C1 segment of cervical spinal cord (tissue), 14 donors: ENCODE measurements around the gene LRRC53.

ENCODE experiments used
- DNase-seq, 14 donors: peaks; one replicate each; lab custom pipeline; 2025; lab: John Stamatoyannopoulos, UW

Gene LRRC53, protein sequence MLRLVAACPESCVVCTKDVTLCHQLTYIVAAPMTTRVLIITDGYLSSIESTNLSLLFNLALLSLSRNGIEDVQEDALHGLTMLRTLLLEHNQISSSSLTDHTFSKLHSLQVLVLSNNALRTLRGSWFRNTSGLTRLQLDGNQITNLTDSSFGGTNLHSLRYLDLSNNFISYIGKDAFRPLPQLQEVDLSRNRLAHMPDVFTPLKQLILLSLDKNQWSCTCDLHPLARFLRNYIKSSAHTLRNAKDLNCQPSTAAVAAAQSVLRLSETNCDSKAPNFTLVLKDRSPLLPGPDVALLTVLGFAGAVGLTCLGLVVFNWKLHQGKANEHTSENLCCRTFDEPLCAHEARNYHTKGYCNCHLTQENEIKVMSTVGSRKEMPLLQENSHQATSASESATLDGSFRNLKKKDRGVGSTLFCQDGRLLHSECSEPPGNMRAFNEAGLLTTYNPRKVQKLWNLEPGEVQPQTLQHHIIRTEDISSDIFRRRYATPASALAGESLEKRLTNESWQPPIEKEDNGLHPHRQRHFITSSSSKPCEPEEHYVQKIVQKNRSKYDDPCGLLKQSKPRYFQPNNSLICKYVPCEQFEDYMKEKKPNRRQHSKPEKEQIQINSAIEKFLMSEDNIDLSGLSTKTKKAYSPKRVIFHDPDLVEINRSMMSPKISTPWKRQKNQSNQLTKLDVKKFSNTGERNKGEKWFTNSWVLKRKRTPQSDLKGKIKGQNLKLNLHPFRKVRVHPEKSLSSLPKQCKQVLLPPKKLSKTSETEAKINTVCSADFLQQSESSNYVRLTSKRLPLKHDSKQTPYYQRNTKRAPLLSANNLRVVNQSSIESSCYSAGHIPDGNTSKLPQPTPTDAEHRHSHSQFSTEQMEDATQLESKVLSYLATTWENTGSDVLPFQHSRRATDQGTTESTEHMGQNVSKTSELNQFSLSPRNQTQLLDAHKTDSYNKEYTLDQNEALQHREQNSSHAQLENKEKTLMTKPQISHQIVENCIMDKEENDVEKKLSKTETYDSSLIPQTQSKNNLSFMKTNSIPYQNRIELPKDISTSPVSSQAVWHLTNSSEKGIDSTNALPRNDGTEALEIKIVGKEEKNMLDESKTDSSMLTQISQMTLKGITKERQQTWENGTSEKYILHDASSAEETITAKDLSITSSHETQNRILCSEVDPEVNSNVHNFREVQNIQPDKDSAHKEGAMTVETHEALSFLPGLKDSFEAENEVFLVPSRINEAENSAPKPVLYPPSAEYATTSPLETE

GRCh38 chr1:74512170-74512915 lies at the start of gene LRRC53:
LRRC53 (minus strand) TSS chr1:74512611; CDS start chr1:74483349, 29,262 bp downstream.
- DNase-seq: no peak

DNA sequence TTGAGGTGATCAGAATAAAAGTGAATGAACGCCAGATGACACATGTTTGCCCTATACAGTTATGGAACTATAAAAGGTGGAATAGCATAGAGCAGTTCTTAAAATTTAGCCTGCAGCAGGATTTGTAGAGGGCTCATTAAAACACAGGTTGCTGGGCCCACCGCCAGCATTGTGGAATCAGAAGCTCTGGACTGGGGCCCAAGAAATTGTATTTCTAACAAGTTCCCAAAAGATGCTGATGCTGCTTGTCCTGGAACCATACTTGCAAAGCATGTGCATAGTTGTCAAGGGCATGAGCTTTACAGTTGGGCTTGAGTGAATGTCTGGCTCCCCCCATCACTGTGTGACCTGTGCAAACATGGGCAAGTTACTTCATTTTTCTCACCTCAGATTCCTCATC lies 37.5 kb upstream of the LRRC53 start:
- DNase-seq: no peak

DNA sequence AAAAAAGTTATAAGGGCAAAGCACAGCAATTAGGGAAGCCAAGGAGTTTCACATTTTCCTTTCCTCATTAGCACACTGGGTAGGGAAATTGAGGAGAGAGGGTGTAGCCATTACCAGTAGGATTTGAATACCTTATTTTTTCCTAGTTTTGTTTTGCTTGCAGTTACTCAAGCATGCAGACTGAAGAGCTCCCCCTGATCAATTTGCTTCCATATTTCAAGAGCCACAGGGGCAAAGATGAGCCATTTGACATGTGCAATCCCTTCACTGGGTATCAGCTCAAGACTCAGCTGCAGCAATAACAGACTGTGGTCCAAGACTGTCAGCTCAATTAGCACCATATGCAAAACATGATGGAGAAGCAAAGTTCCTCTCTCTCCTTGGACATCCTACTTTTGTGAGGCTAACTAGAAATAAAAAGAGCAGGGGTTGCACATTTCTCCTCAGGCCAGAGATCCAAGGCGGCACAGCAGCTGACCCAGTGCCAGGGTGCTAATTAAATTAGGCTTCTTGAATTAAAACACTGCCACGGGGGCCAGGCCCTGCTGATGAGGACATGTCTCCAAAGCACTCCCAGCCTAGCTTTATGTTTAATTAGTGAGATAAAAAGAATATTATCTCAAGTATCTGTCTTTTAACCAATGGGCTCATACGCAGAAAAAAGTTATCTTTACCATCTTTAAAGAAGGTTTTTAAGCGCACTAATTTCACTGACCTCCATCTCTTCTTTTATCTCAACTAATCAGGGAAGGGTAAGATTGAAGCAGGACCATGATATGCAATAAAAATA lies 36.7 kb upstream of the LRRC53 start:
- no peak for DNase-seq

GRCh38 chr1:74545821-74546220 lies 33.4 kb upstream of the LRRC53 start:
- DNase-seq: no peak

DNA sequence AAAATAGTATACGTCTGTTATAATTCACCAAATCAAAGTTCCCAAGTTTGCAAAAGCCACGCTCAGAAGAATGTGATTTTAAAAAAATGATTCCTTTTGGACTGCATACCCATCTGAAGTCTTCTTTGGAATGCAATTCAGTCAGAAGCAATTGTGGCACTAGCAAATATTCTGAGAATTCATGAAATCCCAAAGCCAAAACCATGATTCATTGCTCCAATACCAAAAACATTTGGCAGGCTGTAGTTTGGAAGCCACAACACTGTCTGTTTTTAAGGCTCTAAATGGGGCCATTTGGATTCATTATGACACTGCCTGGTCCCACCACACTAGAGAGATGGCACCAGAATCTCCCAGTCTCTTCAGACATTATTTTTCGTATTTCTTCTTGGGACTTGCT lies 21.8 kb upstream of the LRRC53 start:
- DNase-seq: no peak

DNA sequence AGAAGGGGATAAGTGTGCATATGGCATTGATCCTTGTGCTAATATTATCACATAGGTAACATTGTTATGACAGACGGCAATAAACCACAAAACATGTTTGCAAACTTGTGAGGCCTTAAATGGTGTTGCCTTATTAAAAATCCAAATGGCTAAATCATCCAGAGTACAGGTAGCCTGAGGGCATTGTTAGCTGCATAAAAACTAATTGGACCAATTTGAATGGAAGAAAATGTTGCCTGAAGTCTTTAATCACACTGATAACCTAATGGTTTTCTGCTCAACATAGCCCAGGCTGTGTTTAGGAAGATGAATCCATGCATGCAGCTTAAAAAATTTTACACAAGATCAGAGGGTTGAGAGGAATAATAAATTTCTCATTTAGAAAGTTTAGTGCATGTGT lies 19.4 kb upstream of the LRRC53 start:
- DNase-seq: no peak

GRCh38 chr1:74530892-74531291 lies 18.5 kb upstream of the LRRC53 start:
- no peak for DNase-seq

DNA sequence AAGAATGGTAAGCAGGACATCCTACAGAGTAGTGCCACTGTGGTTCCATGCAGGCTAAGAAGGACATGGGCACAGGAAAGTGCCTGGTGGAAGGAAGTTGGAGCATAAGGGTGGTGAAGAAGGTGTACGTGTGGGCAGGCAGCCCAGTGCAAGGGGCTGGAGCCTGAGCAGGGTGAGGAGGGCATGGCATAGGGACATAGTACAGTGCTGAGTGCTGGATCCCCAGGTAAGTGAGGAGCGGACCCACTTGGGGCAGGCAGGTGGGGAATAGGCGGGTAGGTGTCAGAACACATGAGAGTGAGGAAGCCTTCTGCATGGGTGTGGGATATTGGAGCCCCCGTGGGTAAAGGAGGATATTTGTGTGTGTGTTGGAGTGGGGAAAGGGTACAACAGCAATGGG lies 15.7 kb upstream of the LRRC53 start:
- no peak for DNase-seq

DNA sequence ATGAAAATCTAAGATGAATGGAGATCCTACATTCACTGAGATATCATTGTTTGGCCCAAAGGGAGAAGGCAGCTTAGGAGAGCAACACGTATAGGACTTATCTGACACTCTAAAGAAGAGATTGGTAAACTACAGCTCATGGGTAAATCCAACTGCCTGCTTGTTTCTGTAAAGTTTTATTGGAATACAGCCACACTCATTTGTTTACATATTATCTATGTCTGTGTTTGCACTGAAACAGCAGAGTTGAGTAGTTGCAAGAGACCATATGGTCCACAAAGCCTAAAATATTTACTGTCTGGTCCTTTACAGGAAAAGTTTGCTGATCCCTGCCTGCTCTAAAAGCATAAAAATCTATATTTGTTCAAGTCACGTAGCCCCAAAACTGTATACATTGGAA lies 14.3 kb upstream of the LRRC53 start:
- no peak for DNase-seq

DNA sequence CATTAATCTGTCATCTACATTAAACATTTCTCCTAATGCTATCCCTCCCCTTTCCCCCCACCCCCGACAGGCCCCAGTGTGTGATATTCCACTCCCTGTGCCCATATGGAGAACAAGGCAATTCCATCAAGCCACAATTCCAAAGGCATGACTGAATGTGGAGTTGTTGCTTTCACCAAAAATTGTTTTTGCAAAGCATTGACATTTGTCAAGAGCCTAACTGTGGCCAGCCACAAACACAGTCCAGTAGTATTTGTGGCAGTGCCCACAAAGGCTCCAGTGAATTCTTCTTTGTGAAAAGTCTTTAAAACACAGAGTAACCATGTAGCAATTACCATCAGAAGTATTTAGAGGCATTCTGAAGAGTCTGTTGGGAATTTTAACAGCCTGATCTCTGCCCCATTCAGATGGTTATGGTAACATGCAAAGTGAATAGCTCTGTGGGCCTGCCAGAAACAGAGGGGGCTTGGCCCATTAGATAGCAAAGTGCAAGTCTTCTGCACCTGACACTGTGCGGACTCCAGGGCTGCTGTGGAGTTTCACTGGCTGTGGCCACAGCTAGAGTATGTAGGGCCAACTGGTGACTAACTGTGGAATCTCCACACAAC lies 11.6 kb upstream of the LRRC53 start:
- no peak for DNase-seq

GRCh38 chr1:74522148-74522547 lies 9.7 kb upstream of the LRRC53 start:
- no peak for DNase-seq

GRCh38 chr1:74517599-74518051 lies 5.2 kb upstream of the LRRC53 start:
- DNase-seq: no peak

DNA sequence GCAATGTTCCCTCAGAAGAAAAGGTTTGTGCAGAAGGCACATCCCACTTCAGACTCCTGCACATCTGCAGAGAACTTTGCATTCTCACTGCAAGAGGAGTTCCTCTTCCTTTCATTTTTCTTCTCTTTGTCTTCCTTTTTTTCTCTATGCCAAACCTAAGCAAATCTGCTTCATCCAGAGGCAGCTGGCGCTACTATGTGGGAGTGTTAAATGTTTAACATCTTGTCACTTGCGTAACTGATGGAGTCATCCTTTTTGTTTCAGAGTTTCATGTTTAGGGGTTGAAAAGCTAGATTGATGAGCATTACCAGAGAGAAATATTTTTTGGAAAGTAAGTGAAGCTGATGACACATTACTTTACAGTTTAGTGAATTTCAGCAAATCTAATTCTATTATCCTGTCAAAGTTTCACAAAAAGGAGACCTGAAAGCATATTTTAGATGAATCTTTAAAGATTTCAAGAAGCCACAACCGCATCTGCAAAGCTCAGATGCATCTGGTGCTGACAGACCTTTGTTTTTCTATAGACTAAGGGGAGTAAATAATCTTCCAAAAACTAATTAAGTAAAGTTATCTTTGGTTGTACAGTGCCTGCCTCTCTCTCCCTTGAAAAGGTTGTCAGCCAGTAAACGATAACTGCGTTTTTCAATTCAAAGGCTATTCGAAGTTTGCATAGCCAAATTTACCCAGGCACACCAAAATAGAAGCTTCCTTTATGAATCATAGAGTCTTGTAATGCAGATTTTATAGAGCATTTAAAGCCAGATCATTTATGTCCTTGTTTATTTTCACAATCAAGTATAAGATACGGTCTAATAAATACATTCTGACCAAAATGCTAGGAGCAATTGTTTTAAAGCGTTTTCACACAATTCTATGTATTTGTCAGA lies 1.2 kb upstream of the LRRC53 start:
- no peak for DNase-seq

DNA sequence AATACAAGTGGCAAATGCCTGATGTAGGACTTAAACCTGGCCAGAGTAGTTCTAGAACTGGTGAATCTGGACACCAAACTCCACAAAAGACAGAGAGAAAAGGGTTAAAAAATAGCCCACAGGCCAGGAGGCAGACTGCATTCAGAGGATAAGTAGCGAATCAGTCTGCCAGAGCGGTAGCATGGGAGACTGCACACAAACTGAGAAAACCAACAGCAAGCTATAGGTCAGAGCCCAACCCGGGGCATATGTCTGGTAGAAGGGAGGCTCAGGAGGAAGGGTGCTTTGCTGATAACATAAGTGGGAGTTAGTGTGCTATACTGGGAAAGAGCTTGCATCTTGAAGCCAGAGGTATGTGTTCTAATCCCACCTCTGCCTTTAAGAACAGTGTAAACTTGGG lies 4.0 kb downstream of the LRRC53 start:
- no peak for DNase-seq

- no peak for DNase-seq
Measured at GRCh38 chr1:74505928-74506710, 6.3 kb downstream of the LRRC53 start.

DNA sequence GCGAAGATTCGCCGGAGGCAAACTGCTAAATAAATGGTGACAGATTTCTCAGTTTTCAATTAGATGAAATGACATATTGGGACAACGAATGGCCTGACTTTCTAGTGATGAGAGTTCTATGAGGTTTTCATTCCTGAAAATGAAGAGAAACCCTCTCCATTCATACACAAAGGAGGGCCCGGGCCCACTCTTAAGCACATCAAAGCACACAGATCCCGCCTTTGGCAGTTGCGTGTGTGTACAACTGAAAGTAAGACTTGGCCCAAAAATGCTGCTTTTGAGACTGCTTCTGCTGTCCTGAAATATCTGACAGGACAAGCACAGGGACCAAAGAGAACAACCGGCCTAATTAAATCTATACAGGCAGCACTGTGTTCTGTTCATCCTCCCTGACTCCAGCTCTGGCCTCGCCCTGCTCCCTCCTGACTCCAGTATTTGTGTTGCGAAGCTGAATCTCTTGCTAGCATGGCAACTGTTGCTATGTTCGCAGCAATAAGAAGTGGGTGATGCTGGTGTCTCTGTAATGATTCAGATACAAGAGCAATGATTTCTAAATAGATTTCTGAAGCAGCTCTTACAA lies 7.4 kb downstream of the LRRC53 start:
- DNase-seq: no peak

DNA sequence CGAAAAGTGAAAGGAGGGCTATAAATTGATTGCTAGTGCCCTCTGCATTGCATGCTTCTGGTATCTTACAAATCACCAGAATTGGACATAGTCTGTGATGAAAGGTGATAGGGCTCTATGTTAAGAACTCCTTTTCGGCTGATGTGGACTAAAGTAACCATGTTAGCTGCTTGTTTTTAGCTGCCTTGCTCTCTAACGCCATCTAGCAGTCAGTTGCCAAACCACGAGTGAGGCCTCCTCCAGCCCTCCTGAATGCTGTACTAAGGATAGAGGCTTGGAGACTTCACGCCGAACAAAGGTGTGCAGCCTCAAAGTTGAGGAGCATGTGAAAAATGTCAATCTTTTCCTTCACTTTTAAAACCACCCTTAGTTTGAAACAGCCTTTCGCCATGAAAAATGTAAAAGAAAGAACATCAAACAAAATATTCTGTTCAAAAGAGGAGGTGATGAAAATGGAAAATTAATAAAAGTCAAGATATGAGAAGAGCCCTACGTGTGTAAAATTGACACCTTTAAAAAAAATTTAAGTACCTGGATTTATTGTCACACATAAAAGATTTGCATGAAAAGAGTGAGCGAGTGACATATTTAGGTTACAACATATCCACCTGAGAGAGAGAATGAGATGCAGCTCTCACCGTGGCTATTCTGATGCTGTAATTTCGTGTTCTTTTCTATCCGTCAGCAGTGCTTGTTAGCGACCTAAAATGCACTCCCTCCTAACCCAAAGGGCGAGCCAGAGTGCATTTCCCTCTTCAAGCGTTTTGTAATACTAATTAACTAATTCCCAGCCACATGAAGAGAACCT lies 8.1 kb downstream of the LRRC53 start:
- DNase-seq: peak in 7 of 14 donors; percentile 1 to 38 (median 9)
